Skin epidermis (tissue), 12 donors: ENCODE data around the gene TBC1D14.

Experiments
- H3K27ac ChIP-seq, 21 experiments: fragments of 200-600 bp; sonication (generic) in 11 of 21; one replicate each; pipeline ENCODE4 v1.5.0; 2020; ENCODE audit warnings: mild to moderate bottlenecking in 3 of 21, inconsistent platforms in 2 of 21, moderate library complexity in 2 of 21
- H3K4me3 ChIP-seq, 7 experiments: fragments of 200-600 bp; sonication (generic) in 2 of 7; one replicate each; pipeline ENCODE4 v1.5.0; 2020; ENCODE audit warnings: inconsistent platforms in 2 of 7, mild to moderate bottlenecking in 2 of 7, moderate library complexity in 1 of 7

TBC1D14 gene

DNA sequence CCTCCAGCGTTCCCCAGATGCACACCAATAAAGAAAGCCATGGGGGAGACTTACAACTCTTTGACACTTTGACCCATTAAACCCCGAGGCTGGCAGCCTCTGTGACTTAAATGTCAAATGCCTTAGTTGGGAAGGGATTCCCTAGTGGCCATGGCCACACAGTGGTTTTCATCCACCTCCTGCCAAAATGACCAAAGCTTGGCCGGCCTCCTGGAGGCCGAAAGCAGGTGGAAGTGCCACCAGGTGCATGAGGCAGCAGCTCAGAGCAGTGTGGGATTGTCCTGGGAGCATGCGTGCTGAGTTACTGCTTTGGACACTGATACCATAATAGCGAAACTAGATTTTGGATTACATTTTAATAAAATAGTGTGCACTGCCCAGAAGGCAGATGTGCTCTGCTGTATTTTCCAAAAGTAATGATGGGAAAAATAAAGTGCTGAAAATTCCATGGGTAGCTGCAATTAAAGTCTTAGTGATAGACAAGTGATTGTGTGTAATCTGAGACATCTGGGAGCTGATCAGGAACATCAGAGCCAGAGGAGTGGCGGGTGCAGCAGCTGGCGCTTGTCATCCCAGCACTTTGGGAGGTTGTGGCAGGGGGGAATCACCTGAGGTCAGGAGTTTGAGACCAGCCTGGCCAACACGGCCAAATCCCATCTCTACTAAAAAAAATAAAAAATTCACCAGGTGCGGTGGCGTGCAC is 93.7 kb downstream of the TBC1D14 start:
- H3K27ac ChIP-seq: no peak overlapping the region
- H3K4me3 ChIP-seq: no peak overlapping the region

DNA sequence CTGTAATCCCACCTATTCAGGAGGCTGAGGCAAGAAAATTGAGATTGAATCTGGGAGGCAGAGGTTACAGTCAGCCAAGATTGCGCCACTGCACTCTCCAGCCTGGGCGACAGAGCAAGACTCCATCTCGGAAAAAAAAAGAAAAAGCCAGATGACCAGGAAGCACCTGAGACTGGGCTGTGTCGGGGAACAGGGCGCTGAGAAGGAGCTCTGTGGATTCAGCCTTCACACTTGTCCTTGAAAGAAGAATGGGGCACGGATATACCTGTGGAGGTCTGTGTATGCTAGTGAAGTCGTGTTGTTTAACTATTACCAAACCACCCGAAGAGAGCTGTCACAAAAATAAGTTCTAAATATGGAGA is 94.2 kb downstream of the TBC1D14 start:
- Histone ChIP-seq H3K27ac (peak overlapping the region in 1 of 21 experiments; percentile 24), H3K4me3 (no peak overlapping the region)

DNA sequence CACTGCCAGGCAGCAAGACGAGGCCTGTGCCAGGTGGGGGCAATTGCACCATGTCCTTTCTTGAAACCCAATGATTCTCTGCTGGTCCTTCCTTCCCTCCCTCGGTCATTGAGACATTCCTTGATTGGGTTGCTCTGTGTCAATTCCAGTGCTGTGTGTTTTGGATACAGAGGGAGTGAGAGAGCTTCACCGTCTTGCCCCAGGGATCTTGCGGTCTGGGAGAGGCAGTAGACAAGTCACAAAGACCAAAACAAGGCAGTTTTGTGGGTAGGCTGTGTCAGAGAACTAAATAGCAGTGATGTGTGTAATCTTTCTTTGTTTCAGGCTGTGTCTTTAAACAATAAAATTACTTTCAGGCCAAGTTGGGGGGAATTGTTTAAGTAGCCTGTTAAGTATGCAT is 94.7 kb downstream of the TBC1D14 start:
- H3K4me3 ChIP-seq: no peak overlapping the region

DNA sequence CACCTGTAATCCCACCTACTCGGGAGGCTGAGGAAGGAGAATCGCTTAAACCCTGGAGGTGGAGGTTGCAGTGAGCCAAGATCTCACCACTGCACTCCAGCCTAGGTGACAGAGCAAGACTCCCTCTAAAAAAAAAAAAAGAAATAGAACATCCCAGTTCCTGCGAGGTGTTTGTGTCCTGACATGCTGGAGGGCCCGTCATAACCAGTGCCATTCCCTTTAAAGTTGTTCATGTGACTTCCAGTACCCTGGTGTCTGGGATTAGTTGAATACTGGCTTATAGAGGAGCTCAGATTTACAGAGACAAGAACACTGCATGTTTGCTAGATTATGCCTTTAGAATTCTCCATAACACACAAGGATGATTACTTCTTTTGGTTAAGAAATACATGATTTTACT is 95.9 kb downstream of the TBC1D14 start:
- H3K27ac ChIP-seq: peak overlapping the region in 1 of 21 experiments; percentile 3

More for the DNA sequence above, 94.7 kb downstream of the TBC1D14 start:
- peak overlapping the region in 1 of 21 experiments; percentile 24 for H3K27ac ChIP-seq

DNA sequence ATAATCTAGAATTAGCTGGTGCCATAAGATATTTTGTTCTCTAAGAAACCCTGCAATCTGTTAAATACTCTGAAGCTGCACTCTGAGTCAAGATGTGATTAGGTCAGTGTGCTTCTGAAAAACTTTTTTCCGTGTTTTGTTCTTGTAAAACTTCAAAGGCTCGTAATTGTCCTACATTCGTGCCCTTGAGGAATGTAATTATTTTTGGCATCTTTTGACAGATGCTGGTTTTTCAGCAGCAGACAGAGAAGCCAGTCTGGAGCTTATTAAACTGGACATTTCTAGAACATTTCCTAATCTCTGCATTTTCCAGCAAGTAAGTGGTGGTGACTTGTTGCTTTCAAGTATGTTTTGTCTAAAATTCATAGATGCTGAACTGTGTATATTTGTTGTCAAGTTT is 96.8 kb downstream of the TBC1D14 start:
- Histone ChIP-seq H3K4me3 (no peak overlapping the region), H3K27ac (no peak overlapping the region)

More for the DNA sequence above, 95.9 kb downstream of the TBC1D14 start:
- no peak overlapping the region for H3K4me3 ChIP-seq

DNA sequence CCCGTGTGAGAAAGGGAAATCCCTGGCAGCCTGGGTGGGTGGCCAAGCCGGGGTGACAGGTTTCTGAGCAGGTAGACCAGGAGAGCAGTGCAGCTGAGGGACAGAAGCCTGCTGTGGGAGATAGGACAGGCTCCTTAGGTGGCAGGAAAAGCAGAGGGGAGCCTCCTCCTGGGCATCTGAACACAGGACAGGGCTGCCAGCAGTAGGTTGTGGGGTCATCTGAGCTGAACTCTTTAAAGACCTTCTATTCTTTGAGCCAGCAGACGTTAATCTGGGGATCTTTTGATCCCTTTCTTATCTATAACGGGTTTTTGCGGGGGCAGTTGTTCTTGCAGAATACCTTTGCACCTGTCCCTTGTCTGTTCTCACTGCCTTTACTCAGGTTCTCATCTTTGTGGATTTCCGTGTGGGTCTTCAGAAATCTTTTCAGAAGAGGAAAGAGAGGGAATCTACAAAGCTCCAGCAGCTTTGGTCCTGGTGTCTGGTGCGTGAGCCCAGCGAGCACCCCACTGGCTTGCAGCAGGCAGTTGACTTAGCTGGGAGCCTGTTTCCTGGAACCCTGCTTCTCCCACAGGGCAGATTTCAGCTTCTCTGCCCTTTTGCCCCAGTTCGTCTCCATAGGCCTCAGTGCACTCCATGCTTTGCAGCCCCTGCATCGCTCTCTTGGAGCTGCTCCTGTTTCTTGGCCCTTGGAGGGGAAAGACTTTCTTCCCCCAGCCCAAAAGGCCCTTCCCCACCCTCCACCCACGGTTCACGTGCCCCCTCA is 97.7 kb downstream of the TBC1D14 start:
- no peak overlapping the region for H3K4me3 ChIP-seq
- peak overlapping the region in 4 of 21 experiments; percentile 10 to 44 (median 32) for H3K27ac ChIP-seq

DNA sequence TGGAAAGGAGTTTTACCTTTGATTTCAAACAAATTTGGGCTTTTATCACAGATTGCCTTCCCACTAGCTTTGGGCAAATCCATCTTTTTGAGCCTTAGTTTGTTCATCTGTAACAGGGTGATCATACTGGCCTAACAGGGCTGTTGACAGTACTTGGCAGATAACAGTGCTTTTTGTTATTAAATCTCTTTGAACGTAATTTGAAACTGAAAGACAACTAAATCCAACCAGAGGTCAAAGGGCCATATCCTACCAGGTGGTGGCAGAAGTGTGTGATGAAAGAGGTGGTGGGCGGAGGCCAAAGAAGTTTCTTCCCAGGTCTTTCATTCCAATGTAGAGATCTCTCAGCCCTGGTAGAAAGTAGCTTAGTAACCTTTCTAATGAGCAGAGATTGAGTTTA is 98.3 kb downstream of the TBC1D14 start:
- H3K4me3 ChIP-seq: no peak overlapping the region
- peak overlapping the region in 1 of 21 experiments; percentile 27 for H3K27ac ChIP-seq

DNA sequence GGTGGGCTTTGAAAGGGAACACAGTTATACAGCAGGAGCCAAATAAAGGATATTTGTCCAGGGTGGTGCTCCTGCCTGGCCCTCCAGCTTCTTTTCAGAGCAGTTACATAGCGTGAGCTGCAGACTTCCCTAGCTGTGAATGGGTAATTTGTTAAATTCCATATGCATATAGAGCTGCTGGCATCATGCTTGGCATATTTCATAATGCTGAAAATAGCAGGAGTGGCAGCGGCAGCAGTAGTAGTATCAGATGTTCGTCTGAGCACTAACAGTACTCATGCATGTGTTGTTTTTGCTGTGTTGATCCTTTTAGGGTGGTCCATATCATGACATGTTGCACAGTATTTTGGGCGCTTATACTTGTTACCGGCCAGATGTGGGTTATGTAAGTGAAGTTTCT is 99.9 kb downstream of the TBC1D14 start:
- Histone ChIP-seq H3K4me3 (no peak overlapping the region), H3K27ac (no peak overlapping the region)

DNA sequence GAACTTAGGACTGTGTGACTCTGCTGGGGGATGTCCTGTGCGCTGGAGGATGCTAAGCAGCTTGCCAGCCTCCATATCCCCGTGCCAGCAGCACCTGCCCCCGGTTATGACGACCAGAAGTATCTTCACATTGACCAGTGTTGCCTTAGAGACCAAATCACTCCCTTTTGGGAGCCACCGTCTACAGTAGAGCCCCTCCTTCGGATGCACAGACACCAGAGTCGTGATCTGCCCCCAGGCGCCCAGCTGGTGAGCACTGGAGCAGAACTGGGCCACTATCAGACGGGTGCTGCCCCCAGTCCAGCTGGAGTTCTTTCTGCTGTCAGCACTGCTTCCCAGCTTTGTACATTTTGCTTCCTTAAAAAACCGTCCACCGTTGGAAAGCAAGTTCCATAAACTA is 103.5 kb downstream of the TBC1D14 start:
- Histone ChIP-seq H3K27ac (no peak overlapping the region), H3K4me3 (no peak overlapping the region)

DNA sequence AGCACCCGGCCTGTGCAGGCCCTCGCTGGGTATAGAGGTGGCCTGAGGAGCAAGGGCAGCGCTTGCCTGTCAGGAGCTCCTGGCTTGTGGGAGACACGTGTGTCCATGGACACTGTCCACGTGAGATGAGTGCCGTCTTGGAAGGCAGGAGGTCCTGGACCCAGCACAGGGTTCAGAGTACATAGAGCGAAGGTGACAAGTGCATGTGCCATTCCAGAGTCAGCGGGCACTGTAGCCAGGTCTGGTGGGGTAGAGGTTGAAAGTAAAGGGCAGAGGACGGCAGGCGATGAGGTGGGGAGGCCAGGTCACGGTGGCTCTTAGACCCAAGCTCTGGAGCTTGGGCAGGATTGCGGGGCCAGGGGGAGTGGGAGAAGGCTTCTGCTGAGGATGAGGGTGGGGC is 105.2 kb downstream of the TBC1D14 start:
- H3K4me3 ChIP-seq: no peak overlapping the region
- no peak overlapping the region for H3K27ac ChIP-seq

DNA sequence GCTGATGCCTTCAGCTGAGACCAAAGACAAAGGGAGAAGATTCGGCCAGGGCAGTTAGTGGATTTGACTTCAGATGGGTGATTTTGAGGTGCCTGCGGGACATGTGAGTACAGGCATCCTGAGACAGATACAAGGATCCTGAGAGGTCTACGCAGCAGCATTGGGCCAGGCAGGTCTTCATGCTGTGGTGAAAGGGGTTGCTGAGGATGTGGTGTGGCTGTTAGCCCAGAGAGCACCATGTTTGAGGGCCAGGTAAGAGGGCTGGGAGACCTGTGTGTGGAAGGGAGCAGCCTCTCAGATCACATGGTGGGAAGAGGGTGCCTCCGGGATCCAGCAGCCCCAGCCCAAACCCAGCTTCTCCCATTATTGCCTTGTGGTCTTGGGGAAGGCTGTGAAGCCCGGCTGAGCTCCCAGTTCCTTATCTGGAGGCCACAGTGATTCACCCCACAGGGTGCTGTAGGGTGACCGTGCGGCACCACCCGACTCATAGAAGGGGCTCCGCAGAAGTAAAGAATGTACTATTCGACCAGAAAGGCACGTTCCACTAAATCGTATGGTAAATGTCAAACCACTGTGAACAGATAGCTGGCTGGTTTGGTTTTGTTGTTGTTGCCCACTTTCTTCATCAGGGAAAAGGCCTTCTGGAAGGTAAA is 105.9 kb downstream of the TBC1D14 start:
- H3K27ac ChIP-seq: no peak overlapping the region

DNA sequence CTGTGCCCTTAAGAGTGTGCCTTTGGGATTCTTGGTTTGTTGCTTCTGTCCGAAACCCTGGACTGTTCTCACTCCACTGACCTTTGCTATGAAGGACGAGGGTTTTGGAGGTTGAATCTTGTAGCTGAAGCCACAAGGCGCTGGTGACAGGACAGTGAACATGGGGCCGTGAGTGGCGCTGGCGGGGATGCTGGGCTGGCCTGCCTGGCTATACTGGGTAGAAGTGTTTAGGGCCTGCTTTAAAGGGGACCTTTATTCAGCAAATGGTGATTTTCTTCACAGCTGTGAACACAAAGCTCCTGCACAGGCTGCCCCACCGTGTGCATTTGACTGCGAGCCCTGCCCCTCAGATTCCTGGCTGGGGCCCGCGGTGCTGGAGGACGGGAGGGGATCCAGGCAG is 106.5 kb downstream of the TBC1D14 start:
- no peak overlapping the region for H3K27ac ChIP-seq
- no peak overlapping the region for H3K4me3 ChIP-seq

More for the DNA sequence above, 105.9 kb downstream of the TBC1D14 start:
- no peak overlapping the region for H3K4me3 ChIP-seq

DNA sequence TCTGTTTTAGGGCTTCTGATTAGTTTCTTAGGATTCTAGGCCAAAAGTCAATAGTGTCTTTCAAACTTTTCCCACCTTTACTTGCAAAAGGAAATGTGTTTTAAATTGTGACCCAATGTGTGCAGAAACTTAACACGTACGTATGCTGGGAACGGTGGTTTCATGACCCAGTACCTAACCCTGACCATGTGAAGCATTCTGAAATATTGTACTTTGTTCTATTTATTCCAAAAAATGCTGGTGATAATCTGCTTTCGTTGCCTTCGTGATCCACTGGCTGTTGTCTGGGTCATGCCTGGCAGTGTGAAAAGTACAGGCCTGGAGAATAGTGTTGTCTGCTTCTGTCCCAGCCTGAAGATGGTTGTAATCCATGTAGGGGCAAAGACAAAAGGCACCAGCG is 106.9 kb downstream of the TBC1D14 start:
- no peak overlapping the region for H3K27ac ChIP-seq
- no peak overlapping the region for H3K4me3 ChIP-seq

DNA sequence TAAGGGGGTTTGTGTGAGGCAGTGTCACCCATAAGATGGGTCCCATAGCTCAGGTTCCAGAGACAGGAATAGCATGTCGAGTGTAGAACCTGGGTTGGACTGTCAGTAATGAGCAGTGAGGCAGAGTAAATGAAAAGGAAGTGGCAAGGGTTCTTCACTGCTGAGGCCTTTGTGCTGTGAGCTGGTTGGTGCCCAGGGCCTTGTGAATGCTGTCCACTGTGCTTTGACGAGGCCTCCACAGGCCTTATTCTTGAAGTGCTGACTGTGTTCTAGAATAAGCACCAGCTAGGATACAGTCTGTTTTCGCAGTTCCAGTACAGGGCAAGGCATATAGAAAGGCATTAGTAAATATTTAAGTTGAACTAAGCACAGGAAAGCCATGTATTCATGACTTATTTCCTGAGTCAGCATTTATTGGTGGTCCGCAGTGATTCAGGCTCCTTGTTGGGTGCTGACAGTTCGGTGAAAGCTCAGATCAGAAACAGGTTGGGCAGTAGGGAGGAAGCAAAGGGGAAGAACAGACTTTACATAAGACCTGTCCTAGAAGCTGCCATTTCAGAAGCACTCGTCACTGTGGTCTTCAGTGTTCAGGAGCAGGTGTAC is 107.9 kb downstream of the TBC1D14 start:
- H3K27ac ChIP-seq: no peak overlapping the region
- H3K4me3 ChIP-seq: no peak overlapping the region

DNA sequence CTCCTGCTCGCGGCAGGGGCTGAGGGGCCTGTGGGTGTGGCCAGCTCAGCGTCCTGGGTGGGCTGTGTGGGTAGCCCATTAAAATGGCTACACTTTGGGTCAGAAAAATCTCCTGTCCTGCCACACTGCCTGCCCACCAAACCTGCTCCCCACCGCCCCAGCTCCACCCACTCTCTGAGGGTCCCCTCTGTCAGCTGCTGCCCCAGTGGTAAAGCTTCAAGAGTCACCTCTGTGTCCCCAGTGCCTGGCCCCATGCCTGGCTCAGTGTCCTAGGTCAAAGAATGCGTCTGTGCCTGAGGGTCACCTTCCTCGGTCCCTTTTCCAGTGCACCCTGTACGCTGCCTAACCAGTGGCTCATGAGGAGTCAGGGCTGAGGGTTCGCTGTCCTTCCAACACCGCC is 108.7 kb downstream of the TBC1D14 start:
- no peak overlapping the region for H3K27ac ChIP-seq
- no peak overlapping the region for H3K4me3 ChIP-seq

DNA sequence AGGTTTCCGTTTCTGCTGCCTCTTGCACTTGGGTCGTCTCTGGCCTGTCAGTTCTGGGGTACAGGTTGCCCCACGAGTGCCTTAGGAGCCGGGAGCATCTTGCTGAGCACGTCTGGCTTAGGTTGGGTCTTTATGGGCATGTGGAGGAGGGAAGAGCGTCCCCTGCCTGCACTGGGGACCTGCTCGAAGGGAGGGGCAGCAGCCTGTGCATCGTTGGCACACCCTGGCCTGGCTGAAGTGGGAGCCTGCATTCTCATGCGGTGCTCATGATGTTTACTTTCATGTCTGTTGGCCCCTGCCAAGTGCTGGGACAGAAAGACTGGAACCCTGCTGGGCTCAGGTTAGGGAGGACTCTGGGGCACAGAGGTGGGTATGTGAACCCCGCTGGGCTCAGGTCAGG is 109.7 kb downstream of the TBC1D14 start:
- no peak overlapping the region for H3K27ac ChIP-seq
- no peak overlapping the region for H3K4me3 ChIP-seq

DNA sequence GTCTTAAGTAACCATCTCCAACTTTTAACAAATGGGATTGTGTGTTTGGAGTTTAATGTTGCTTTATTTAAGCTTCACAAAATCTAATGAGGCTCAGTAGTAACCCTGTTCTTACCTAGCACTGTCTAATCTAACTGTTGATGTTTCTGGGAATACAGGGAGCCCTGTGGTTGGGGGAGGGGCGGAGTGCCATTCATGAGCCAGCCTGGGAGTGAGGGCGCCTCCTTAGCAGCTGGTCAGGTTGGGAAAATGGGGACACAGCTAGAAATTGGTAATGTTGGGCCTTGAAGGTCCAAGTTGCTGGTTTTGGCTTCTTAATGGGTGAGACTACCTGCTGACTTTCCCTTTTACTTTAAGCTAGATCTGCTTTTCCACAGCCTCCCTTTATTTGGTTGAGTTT is 110.7 kb downstream of the TBC1D14 start:
- no peak overlapping the region for H3K4me3 ChIP-seq
- no peak overlapping the region for H3K27ac ChIP-seq

DNA sequence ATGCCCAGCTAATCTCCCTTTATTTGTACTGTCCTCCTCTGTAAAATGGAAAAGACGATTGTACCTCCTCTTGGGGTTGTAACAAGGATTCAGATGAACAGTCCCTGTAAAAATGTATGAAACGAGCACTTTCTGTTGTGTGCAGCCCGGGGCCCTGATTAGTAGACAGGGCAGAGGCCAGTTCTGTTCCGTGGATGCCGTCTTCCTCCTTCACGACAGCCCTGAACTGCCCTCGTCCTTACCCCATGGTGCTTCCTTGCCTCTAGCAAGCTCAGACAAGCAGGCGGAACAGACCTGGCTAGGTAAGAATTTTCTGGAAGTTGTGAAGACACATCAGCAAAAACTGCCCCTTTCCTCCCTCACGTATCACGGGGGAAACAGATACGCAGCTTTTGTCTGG is 111.2 kb downstream of the TBC1D14 start:
- H3K4me3 ChIP-seq: no peak overlapping the region
- no peak overlapping the region for H3K27ac ChIP-seq

DNA sequence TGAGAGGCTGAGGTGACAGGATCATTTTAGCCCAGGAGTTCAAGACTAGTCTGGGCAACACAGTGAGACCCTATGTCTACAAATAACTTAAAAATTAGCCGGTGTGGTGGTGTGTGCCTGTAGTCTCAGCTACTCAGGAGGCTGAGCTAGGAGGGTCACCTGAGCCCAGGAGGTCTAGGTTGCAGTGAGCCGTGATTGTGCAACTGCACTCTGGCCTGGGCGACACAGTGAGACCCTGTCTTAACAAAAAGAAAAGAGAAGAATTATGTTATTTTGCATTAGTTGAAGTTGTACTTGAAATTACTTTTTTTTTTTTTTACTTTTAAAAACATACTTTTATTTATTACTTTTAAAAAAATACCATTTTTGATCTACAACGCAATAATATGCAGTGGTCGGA is 111.7 kb downstream of the TBC1D14 start:
- H3K27ac ChIP-seq: no peak overlapping the region

DNA sequence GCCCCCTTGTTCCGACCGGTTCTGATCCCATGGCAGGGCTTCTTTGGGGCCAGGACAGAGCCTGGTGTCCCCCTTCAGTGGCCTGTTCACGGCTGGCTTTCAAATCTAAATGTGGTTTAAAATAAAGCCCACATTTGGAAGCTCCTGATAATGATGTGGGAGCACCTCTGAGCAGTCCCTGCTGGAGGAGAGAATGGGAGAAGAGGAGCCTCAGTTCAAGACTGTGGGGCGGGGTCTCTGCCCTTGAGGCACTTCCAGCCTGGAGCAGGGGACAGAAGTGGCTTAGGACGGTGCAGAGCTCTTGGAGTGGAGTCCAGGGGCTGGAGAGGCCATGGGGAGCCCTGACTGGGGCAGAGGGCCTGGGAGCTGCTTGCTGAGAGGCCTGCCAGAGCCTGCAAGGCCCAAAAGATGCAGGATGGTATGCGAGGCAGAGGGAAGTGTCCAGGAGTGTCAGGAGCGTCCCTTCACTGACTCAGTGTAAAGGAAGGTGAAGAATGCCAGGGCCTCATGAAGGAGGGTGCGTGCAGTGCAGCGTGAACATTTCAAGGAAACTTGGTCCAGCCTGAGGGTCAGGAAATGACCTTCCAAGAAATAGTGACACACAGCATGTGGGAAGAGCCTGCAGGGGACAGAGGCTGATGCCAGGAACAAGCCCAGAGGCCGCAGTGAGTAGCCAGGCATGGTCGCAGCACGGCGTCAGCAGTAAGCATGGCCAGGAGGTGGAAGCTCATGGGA is 112.5 kb downstream of the TBC1D14 start:
- Histone ChIP-seq H3K27ac (peak overlapping the region in 1 of 21 experiments; percentile 34), H3K4me3 (no peak overlapping the region)

More for the DNA sequence above, 111.7 kb downstream of the TBC1D14 start:
- no peak overlapping the region for H3K4me3 ChIP-seq
